BLaER1 treated with 17β-estradiol and CSF1 and Interleukin-3, amounts not matched to agents 10 nM and 100 nM (cell line): ENCODE results near the gene GPR137.

ENCODE experiments used
- H3K27ac ChIP-seq, 11 experiments: shearing (Covaris generic); formaldehyde crosslinking; 2 replicates each; pipeline ENCODE4 v1.8.1; 2022
- H3K27me3 ChIP-seq, 11 experiments: shearing (Covaris generic); formaldehyde crosslinking; 2 replicates each; pipeline ENCODE4 v1.8.1; 2022
- H3K36me3 ChIP-seq, 11 experiments: shearing (Covaris generic); formaldehyde crosslinking; 2 replicates each; pipeline ENCODE4 v1.8.1; 2022
- H3K4me1 ChIP-seq, 10 experiments: shearing (Covaris generic); formaldehyde crosslinking; 2 replicates each; pipeline ENCODE4 v1.8.1; 2022
- H3K4me2 ChIP-seq, 11 experiments: shearing (Covaris generic); formaldehyde crosslinking; 2 replicates each; pipeline ENCODE4 v1.8.1; 2022
- H3K4me3 ChIP-seq, 10 experiments: shearing (Covaris generic); formaldehyde crosslinking; 2 replicates each; pipeline ENCODE4 v1.8.1; 2022
- H3K9ac ChIP-seq, 11 experiments: shearing (Covaris generic); formaldehyde crosslinking; 2 replicates each; pipeline ENCODE4 v1.8.1; 2022
- H3K9me3 ChIP-seq, 11 experiments: shearing (Covaris generic); formaldehyde crosslinking; replicated peaks in 1 of 11; 2 replicates each; pipeline ENCODE4 v1.8.1; 2022
- H4K20me1 ChIP-seq, 11 experiments: shearing (Covaris generic); formaldehyde crosslinking; 2 replicates each; pipeline ENCODE4 v1.8.1; 2022
- Cebpa-rat ChIP-seq, 11 experiments: shearing (Covaris generic); IDR thresholded peaks; 2 replicates each; pipeline ENCODE4 v1.8.1; 2022

The GPR137 gene

DNA sequence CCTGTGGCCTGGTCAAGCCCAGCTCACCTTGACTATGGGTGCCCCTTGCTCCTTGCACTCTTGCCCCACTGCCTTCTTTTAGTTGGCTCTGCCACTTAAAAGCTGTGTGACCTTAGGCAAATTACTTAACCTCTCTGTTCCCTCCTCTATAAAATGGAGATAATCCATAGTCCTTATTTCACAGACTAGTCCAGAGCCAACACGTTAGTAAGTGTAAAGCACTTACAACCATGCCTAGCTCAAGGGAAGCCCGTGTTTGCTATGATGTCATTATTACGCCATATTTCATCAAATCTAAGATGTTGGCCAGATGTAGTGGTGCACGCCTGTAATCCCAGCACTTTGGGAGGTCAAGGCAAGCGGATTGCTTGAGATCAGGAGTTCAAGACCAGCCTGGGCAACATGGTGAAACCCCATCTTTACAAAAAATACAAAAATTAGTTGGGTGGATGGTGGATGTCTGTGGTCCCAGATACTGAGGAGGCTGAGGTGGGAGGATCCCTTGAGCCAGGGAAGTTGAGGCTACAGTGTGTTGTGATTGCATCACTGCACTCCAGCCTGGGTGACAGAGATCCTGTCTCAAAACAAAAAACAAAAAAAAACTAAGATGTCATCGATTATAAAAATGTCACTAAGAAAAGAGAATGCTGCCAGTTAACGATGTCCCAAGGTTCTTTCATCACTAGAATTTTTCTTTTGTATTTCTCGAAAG lies 52.0 kb downstream of the GPR137 start:
- Histone ChIP-seq H3K36me3 (no peaks in the 10 kb centered on the region), H3K27me3 (no peaks in the 10 kb centered on the region), H3K4me3 (no peak overlapping the region), H3K27ac (peak overlapping the region in 8 of 11 experiments; percentile 36 to 93 (median 86); a peak in 16 of 22 replicates), H3K9me3 (no peaks in the 10 kb centered on the region), H3K4me2 (peak overlapping the region in 6 of 11 experiments; percentile 13 to 95 (median 41); a peak in 10 of 22 replicates), H3K9ac (peak overlapping the region in 2 of 11 experiments; percentile 12 to 31; a peak in 2 of 22 replicates), H3K4me1 (peaks cover 58 to 97% (median 92%) of the 10 kb centered on the region in 10 experiments), H4K20me1 (no peaks in the 10 kb centered on the region)
- TF ChIP-seq Cebpa-rat (IDR thresholded peaks at IDR 0.05): peak in 4 of 11 experiments; percentile 4 to 77 (median 44); a peak in 4 of 22 replicates

DNA sequence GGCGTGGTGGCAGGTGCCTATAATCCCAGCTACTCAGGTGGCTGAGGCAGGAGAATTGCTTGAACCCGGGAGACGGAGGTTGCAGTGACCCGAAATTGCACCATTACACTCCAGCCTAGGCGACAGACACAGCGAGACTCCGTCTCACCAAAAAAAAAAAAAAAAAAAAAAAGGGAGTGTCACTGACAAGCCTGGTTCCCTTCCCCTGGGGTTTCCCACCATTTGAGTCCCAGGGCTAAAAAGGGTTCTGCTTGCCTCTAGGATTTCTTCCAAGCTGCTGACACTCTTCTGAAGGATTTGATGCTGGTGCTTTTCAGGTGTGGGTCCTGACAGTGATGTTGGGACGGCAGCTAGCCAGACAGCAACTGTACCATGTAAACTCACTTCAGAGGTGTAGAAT lies 53.1 kb downstream of the GPR137 start:
- TF ChIP-seq Cebpa-rat (IDR thresholded peaks at IDR 0.05): no peak

More for the DNA sequence above, 53.1 kb downstream of the GPR137 start:
- peak overlapping the region in 10 of 11 experiments; percentile 74 to 95 (median 90); a peak in 20 of 22 replicates for H3K4me2 ChIP-seq
- H3K4me1 ChIP-seq: peaks cover 54 to 95% (median 93%) of the 10 kb centered on the region in 10 experiments
- peak overlapping the region in 5 of 11 experiments; percentile 72 to 83 (median 78); a peak in 9 of 22 replicates for H3K9ac ChIP-seq
- H3K27me3 ChIP-seq: no peaks in the 10 kb centered on the region
- H3K36me3 ChIP-seq: no peaks in the 10 kb centered on the region
- no peak overlapping the region for H3K4me3 ChIP-seq
- peak overlapping the region in 9 of 11 experiments; percentile 4 to 93 (median 83); a peak in 15 of 22 replicates for H3K27ac ChIP-seq
- H4K20me1 ChIP-seq: no peaks in the 10 kb centered on the region; a peak in 1 of 22 replicates
- no peaks in the 10 kb centered on the region for H3K9me3 ChIP-seq
